Cardiac muscle cell (in vitro differentiated cells and primary cell): ENCODE measurements around the gene ANKRD42. TPM values are rescaled to one million over a fixed set of nuclear protein-coding genes. Genes with fewer than 3 reads are reported as not detected.

Experiments used
- DNase-seq, 2 donors: peaks; one replicate each; pipeline versions ENCODE4 v3.0.0 to v3.0.0-alpha.2; 2010 to 2017; ENCODE audit warnings: low read depth in 1 of 2, low spot score in 1 of 2
- H3K27ac ChIP-seq: fragments of 200-600 bp; sonication (generic); 2 replicates; pipeline ENCODE4 v1.5.1; 2016
- H3K27me3 ChIP-seq: fragments of 200-600 bp; sonication (generic); 2 replicates; pipeline ENCODE4 v1.6.0; 2016; ENCODE audit warnings: control low read depth
- H3K36me3 ChIP-seq: fragments of 200-600 bp; sonication (generic); 2 replicates; pipeline ENCODE4 v1.5.1; 2016; ENCODE audit warnings: control low read depth
- H3K4me1 ChIP-seq: fragments of 200-600 bp; sonication (generic); 2 replicates; pipeline ENCODE4 v1.8.1; 2017; ENCODE audit warnings: low read depth, mild to moderate bottlenecking, mixed run types
- H3K4me3 ChIP-seq: fragments of 200-600 bp; sonication (generic); 2 replicates; pipeline ENCODE4 v1.5.1; 2016; ENCODE audit warnings: mild to moderate bottlenecking
- H3K9me3 ChIP-seq: fragments of 200-600 bp; sonication (generic); 2 replicates; pipeline ENCODE4 v1.5.1; 2017; ENCODE audit warnings: low read depth, mild to moderate bottlenecking, control low read depth
- CTCF ChIP-seq: IDR thresholded peaks from 2 replicates; pipeline ENCODE4 v1.5.1; 2012; ENCODE audit warnings: low read depth, mild to moderate bottlenecking, low read length
- polyA plus RNA-seq: library from polyadenylated mRNA; unstranded; fragments of >200 nt; fragmentation: Nextera tagmentation; extraction: Ambion mirVana; gene quantifications from 2 replicates; pipeline ENCODE4 v1.2.1, GENCODE V29; 2016
- total RNA-seq: library from RNA; depleted of rRNA; stranded (reverse); fragments of >200 nt; gene quantifications from 2 replicates; pipeline ENCODE4 v1.2.3, GENCODE V29; 2016

ANKRD42 gene
- total and polyA plus RNA-seq, 2 experiments from 2014 or later, result 6.8 to 8.6 TPM

- peak overlapping the region; percentile 74 for H3K4me3 ChIP-seq
- no peak for TF ChIP-seq CTCF
- peaks cover 16% of the 10 kb centered on the region for H3K4me1 ChIP-seq
- H3K36me3 ChIP-seq, result peaks cover 8% of the 10 kb centered on the region
- H3K27ac ChIP-seq, result peak overlapping the region; percentile 68
- H3K9me3 ChIP-seq, result no peaks in the 10 kb centered on the region
- H3K27me3 ChIP-seq, result no peaks in the 10 kb centered on the region
- peak in 1 of 2 donors; percentile 40 for DNase-seq
Observed at GRCh38 chr11:83192606-83193245, 786 bp upstream of the ANKRD42 start.

- no peaks in the 10 kb centered on the region for H3K9me3 ChIP-seq
- TF ChIP-seq CTCF, result no peak
- H3K27me3 ChIP-seq, result no peaks in the 10 kb centered on the region
- peak; percentile 55 to 87 for DNase-seq
- peak overlapping the region; percentile 68 for H3K27ac ChIP-seq
- H3K4me1 ChIP-seq, result peaks cover 16% of the 10 kb centered on the region
- peaks cover 18% of the 10 kb centered on the region for H3K36me3 ChIP-seq
- H3K4me3 ChIP-seq, result peak overlapping the region; percentile 74
Observed at GRCh38 chr11:83194281-83195142, 1.0 kb downstream of the ANKRD42 start.

GRCh38 chr11:83195143-83195466 is 1.6 kb downstream of the ANKRD42 start:
- Histone ChIP-seq H3K9me3 (no peaks in the 10 kb centered on the region), H3K4me3 (peak overlapping the region; percentile 74), H3K27ac (peak overlapping the region; percentile 68), H3K36me3 (peaks cover 18% of the 10 kb centered on the region), H3K27me3 (no peaks in the 10 kb centered on the region), H3K4me1 (peaks cover 16% of the 10 kb centered on the region)
- peak; percentile 6 for TF ChIP-seq CTCF
- no peak for DNase-seq

DNA sequence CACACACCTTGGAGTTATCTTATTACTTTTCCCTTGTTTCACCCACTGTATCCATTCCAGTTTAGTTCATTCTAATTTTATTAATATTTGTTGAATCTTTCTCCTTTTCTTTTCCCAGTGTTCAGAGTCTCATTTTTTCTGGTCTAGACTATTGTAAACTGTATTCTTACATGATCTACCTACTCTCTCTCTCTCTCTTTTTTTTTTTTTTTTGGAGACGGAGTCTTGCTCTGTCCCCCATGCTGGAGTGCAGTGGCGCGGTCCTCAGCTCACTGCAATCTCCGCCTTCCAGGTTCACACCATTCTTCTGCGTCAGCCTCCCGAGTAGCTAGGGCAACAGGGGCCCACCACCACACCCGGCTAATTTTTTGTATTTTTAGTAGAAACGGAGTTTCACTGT is 2.1 kb downstream of the ANKRD42 start:
- DNase-seq, result no peak
- peak overlapping the region; percentile 68 for H3K27ac ChIP-seq

GRCh38 chr11:83200035-83200434 is 6.5 kb downstream of the ANKRD42 start:
- Histone ChIP-seq H3K36me3 (peaks cover 13% of the 10 kb centered on the region), H3K4me3 (no peak overlapping the region), H3K4me1 (peaks cover 6% of the 10 kb centered on the region), H3K27ac (no peak overlapping the region), H3K9me3 (no peaks in the 10 kb centered on the region), H3K27me3 (no peaks in the 10 kb centered on the region)
- no peak for TF ChIP-seq CTCF
- no peak for DNase-seq

More for the DNA sequence above, 2.1 kb downstream of the ANKRD42 start:
- peaks cover 16% of the 10 kb centered on the region for H3K4me1 ChIP-seq
- H3K4me3 ChIP-seq, result no peak overlapping the region
- H3K9me3 ChIP-seq, result no peaks in the 10 kb centered on the region
- no peak for TF ChIP-seq CTCF
- H3K36me3 ChIP-seq, result peaks cover 15% of the 10 kb centered on the region
- H3K27me3 ChIP-seq, result no peaks in the 10 kb centered on the region
